Testis (tissue), 3 donors: ENCODE data around the gene XPC. TPM values are rescaled to one million over a fixed set of nuclear protein-coding genes. Genes with fewer than 3 reads are reported as not detected.

ENCODE experiments used
- DNase-seq: peaks from one replicate; pipeline ENCODE4 v3.0.0-alpha.2; 2019
- H3K27ac ChIP-seq, 2 donors: fragments of 200-600 bp; sonication (generic); one replicate each; pipeline ENCODE4 v1.5.1; 2019
- H3K27me3 ChIP-seq: fragments of 200-600 bp; sonication (generic); one replicate; pipeline ENCODE4 v1.5.1; 2019
- H3K36me3 ChIP-seq: fragments of 200-600 bp; sonication (generic); one replicate; pipeline ENCODE4 v1.5.1; 2017; ENCODE audit warnings: low read depth; ENCODE audit errors: missing control alignments
- H3K4me1 ChIP-seq: fragments of 200-600 bp; sonication (generic); one replicate; pipeline ENCODE4 v1.5.1; 2019
- H3K4me3 ChIP-seq, 2 donors: fragments of 200-600 bp; sonication (generic); one replicate each; pipeline ENCODE4 v1.5.1; 2017 to 2019
- H3K9me3 ChIP-seq: fragments of 200-600 bp; sonication (generic); one replicate; pipeline ENCODE4 v1.5.1; 2017
- POLR2A ChIP-seq: fragments of 450-650 bp; IDR thresholded peaks from one replicate; pipeline ENCODE4 v1.6.1; 2017; ENCODE audit warnings: antibody characterized with exemption, mild to moderate bottlenecking, moderate library complexity
- WGBS, 2 donors: methylation state at CpG; one replicate each; pipeline ENCODE4 v1.1.5; 2018; 5-methylcytosine and 5-hydroxymethylcytosine counted together
- intact Hi-C: fragments of 100-400 bp; cut with DNase I; formaldehyde crosslinking; loops from one replicate; pipeline ENCODE4 v1.15.1; 2023; ENCODE audit warnings: low total_unique reads
- polyA plus RNA-seq: library from polyadenylated mRNA; stranded (reverse); fragments of 350-450 nt; fragmentation: Illumina TruSeq; extraction: RNeasy Lipid Tissue Mini Kit (QIAGEN cat#74804); gene quantifications from one replicate; pipeline ENCODE4 v1.2.3, GENCODE V29; 2014; ENCODE audit warnings: low read depth, low replicate concordance; ENCODE audit not compliant: insufficient read depth
- total RNA-seq, 2 donors: library from RNA; depleted of rRNA; stranded (reverse); fragments of >200 nt; gene quantifications; one replicate each; pipeline ENCODE4 v1.2.3, GENCODE V29; 2016
- TF ChIP-seq, protein P1 (sequence below), 3 experiments: fragments of 450-650 bp in 2 of 3; fragments of 200-600 bp in 1 of 3; sonication (generic) in 1 of 3; IDR thresholded peaks; one replicate each; pipeline ENCODE4 v1.5.1; 2016 to 2019; ENCODE audit warnings: antibody characterized with exemption in 3 of 3, mild to moderate bottlenecking in 2 of 3, moderate library complexity in 1 of 3

XPC gene
- total and polyA plus RNA-seq, 3 donors from 2014 or later, result 25.1 to 54.1 (median 48.7) TPM

DNA sequence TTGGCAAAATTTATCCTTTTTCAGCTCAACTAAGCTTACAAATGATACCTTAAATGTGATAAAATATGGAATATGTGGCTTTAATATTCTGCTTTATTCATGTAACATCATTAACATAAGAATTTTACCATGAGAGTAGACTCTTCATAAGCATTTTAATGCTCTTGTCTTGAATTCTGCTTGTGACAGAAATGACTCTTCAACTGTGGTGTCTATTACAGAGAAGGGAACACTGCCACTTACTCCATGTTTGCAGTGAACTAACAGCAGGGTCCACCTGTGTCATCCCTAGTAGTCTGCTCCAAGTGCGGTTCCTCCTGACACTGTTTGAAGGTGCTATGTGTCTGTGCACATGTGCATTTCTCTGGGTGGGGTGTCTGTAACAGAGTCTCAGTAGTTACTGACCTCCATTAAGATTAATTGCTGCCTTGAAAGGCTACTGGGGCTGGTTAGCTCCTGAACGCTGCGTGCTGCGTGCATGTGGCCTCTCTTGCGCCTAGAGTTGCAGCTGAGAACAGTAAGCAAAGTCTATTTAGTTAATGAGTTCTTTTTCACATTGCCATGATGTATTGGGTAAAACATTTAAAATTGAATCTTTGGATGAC is 8.6 kb upstream of the XPC start:
- H3K27me3 ChIP-seq, result no peaks in the 10 kb centered on the region
- no peaks in the 10 kb centered on the region for H3K36me3 ChIP-seq
- intact Hi-C loops, result no loop called here
- WGBS, 2 donors, result 86 to 91% methylated on average over 5 of the region's 5 CpGs
- no peak overlapping the region for H3K27ac ChIP-seq
- H3K4me3 ChIP-seq, result no peak overlapping the region
- no peaks in the 10 kb centered on the region for H3K9me3 ChIP-seq
- no peak for DNase-seq
- TF ChIP-seq, protein P1, sequence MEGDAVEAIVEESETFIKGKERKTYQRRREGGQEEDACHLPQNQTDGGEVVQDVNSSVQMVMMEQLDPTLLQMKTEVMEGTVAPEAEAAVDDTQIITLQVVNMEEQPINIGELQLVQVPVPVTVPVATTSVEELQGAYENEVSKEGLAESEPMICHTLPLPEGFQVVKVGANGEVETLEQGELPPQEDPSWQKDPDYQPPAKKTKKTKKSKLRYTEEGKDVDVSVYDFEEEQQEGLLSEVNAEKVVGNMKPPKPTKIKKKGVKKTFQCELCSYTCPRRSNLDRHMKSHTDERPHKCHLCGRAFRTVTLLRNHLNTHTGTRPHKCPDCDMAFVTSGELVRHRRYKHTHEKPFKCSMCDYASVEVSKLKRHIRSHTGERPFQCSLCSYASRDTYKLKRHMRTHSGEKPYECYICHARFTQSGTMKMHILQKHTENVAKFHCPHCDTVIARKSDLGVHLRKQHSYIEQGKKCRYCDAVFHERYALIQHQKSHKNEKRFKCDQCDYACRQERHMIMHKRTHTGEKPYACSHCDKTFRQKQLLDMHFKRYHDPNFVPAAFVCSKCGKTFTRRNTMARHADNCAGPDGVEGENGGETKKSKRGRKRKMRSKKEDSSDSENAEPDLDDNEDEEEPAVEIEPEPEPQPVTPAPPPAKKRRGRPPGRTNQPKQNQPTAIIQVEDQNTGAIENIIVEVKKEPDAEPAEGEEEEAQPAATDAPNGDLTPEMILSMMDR (IDR thresholded peaks at IDR 0.05), result no peak
- no peak for TF ChIP-seq POLR2A
- no peaks in the 10 kb centered on the region for H3K4me1 ChIP-seq

DNA sequence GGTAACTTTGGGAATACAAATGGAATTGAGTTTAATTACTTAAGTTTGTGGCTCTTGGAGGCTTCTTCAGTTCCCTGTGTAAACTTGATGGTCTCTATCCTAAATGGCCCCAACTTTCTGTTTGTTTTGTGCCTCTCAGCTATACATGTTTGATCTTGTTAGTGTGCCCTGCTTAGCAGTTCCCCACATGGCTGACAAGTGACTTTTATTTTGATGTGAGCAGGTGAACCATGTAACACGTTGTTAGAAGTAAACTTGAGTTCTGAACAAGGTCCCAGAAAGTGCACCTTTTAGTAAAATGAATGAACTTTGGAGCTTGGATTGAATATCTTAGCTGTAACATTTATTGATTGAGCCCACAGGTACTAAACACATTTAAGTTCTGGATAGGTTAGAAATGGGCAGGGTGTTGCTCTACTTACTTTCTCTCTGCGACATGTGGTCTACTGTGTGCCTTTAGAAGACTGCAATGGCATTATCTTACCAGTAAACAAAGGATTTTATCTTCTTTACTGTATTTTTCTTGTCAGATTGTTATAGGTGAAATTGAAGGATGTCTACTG is 4.7 kb upstream of the XPC start:
- no peak overlapping the region for H3K27ac ChIP-seq
- WGBS, 2 donors, result 63 to 72% methylated on average over 2 of the region's 2 CpGs
- peaks cover 4% of the 10 kb centered on the region for H3K4me1 ChIP-seq
- H3K9me3 ChIP-seq, result no peaks in the 10 kb centered on the region
- no peaks in the 10 kb centered on the region for H3K36me3 ChIP-seq
- H3K27me3 ChIP-seq, result no peaks in the 10 kb centered on the region
- intact Hi-C loops, result loop anchor here (5.0 kb wide), 1 partner anchor 56 kb away; the partner anchor contains the start of gene TMEM43
- H3K4me3 ChIP-seq, result no peak overlapping the region
- DNase-seq, result no peak
- no peak for TF ChIP-seq POLR2A
- TF ChIP-seq, protein P1 (IDR thresholded peaks at IDR 0.05), result no peak

DNA sequence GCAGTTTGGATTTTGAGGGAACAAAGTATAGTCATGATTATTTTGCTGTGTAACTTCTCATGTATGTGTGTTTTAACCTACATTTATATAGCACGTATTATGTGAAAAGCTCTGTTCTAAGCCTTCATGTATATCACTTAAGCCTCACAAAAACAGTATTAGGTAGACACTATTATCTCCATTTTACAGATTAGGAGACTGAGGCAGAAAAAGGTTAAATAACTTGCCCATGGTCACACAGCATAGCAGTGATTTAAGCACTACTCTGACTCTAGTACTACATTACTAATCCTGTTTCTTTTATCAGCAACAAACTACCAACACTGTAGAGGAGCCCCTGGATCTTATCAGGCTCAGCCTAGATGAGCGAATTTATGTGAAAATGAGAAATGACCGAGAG is 2.9 kb upstream of the XPC start:
- 91 to 96% methylated on average over 3 of the region's 3 CpGs for WGBS, 2 donors
- no peak for TF ChIP-seq POLR2A
- TF ChIP-seq, protein P1 (IDR thresholded peaks at IDR 0.05), result no peak
- Histone ChIP-seq H3K4me1 (peaks cover 14% of the 10 kb centered on the region), H3K36me3 (no peaks in the 10 kb centered on the region), H3K27me3 (no peaks in the 10 kb centered on the region), H3K4me3 (no peak overlapping the region), H3K27ac (no peak overlapping the region), H3K9me3 (no peaks in the 10 kb centered on the region)
- no peak for DNase-seq
- intact Hi-C loops, result loop anchor here (5.0 kb wide), 1 partner anchor 54 kb away; the partner anchor contains the start of gene TMEM43

DNA sequence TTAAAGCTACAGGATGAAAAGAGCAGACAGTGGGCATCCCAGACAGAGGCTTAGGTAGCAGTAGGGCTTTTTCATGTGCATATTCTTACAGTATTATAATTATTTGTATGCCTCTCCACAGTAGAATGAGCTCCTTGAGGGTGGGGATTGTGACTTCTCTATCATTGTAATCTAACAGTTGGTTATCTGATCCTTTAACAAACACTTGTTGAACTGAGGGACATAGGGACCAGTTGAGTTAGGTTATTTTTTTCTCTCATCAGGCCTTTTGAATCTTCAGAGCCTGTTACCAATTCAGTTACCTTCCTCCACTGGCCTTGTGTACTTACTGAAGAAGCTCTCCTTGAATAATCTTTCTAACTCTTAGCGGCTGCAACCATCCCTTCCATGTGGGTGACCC is 1.4 kb upstream of the XPC start:
- intact Hi-C loops, result loop anchor here (5.0 kb wide), 1 partner anchor 52 kb away; the partner anchor contains the start of gene TMEM43
- Histone ChIP-seq H3K4me3 (no peak overlapping the region), H3K9me3 (no peaks in the 10 kb centered on the region), H3K27ac (no peak overlapping the region), H3K27me3 (no peaks in the 10 kb centered on the region), H3K4me1 (peaks cover 14% of the 10 kb centered on the region), H3K36me3 (no peaks in the 10 kb centered on the region)
- 78 to 88% methylated on average over 1 of the region's 1 CpG for WGBS, 2 donors
- DNase-seq, result no peak
- TF ChIP-seq, protein P1 (IDR thresholded peaks at IDR 0.05), result no peak
- TF ChIP-seq POLR2A, result no peak

DNA sequence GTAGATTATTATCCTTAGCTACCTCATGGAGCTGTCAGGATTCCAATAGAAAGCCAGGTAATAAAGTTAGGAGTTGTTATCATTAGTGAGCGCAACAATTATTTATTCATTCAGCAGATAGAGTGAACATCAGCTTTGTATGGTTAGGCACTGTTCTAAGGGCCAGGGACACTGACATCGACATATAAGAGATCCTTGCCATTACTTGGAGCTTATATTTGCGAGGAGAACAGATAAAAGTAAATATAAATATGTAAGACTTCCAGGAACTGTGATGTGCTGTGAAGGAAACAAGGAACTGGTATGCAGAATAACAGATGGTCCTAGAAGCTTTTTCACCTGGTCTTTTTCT is 689 bp upstream of the XPC start:
- peak overlapping the region; percentile 77 to 90 for H3K4me3 ChIP-seq
- intact Hi-C loops, result no loop called here
- H3K27me3 ChIP-seq, result no peaks in the 10 kb centered on the region
- peak overlapping the region; percentile 59 to 80 for H3K27ac ChIP-seq
- H3K4me1 ChIP-seq, result peaks cover 14% of the 10 kb centered on the region
- 3 to 5% methylated on average over 3 of the region's 3 CpGs for WGBS, 2 donors
- H3K36me3 ChIP-seq, result no peaks in the 10 kb centered on the region
- H3K9me3 ChIP-seq, result no peaks in the 10 kb centered on the region
- TF ChIP-seq POLR2A, result no peak
- TF ChIP-seq, protein P1 (IDR thresholded peaks at IDR 0.05), result no peak
- no peak for DNase-seq
